HCT116 (cell line): ENCODE measurements around the gene EIF3K.

Source experiments
- CTCF ChIP-seq, 3 experiments: fragments of 200-600 bp in 1 of 3; sonication (generic) in 1 of 3; IDR thresholded peaks in 2 of 3; conservative IDR thresholded peaks in 1 of 3; 2 replicates each; pipeline ENCODE4 v1.5.1; 2012 to 2017; ENCODE audit warnings: low read depth in 2 of 3, low read length in 2 of 3, antibody characterized with exemption in 1 of 3, borderline replicate concordance in 1 of 3, control low read depth in 1 of 3, mild to moderate bottlenecking in 1 of 3, mixed read lengths in 1 of 3, mixed run types in 1 of 3, moderate library complexity in 1 of 3; ENCODE audit not compliant: insufficient read depth in 1 of 3
- EZH2 ChIP-seq: fragments of 200-600 bp; sonication (generic); IDR thresholded peaks from 2 replicates; pipeline ENCODE4 v1.6.1; 2017; ENCODE audit warnings: antibody characterized with exemption, mixed run types
- FOSL1 ChIP-seq: IDR thresholded peaks from 2 replicates; pipeline ENCODE4 v1.6.1; 2012; ENCODE audit warnings: low read depth
- POLR2A ChIP-seq: IDR thresholded peaks from 2 replicates; pipeline ENCODE4 v1.7.0; 2011; ENCODE audit warnings: borderline replicate concordance; ENCODE audit not compliant: insufficient read depth, insufficient read length; ENCODE audit errors: extremely low read depth
- TCF7L2 ChIP-seq: IDR thresholded peaks from 2 replicates; pipeline ENCODE4 v1.7.0; 2011; ENCODE audit warnings: borderline replicate concordance, inconsistent platforms; ENCODE audit not compliant: insufficient read depth, insufficient read length; ENCODE audit errors: extremely low read depth
- YY1 ChIP-seq: IDR thresholded peaks from 2 replicates; pipeline ENCODE4 v1.6.1; 2011; ENCODE audit warnings: low read length, low read depth, moderate library complexity, mild to moderate bottlenecking; ENCODE audit not compliant: insufficient replicate concordance; ENCODE audit errors: extremely low read depth

DNA sequence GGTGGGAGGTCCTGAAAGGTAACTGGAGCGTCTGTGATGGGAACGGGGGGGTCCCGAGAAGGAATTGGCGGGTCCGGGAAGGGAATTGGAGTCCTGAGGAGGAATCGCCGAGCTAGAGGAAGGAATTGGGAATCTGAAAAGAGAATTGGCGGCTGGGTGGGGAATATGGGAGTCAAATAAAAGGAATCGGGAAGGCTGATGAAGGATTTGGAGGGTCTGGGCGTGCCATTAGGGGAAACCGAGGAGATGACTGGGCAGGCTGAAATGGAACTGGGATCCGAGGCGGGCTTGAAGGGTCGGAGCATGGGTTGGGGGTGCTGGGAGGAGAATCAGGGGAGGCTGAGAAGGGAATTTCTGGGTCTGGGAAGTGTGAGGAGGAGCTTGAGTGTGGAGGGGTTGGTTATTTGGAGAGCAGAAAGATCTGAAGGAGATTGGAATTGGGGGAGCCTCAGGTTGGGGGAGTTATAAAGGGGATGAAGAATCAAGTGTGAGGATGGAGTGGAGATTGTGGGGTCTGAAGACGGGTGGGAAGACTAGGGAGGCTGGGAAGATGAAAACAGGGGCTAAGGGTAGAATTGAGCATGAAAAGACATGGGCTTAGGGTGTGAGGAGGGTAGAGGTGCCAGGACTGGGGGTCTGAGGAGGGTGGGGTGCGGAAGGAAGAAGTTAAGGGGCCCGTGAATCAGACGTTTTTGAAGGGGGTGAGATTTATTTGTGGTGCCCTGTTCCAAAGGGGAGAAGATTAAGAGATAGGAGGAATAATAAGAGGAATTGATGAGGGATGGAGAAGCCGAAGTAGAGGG lies 29.2 kb downstream of the EIF3K start:
- no peak for TF ChIP-seq EZH2
- TF ChIP-seq POLR2A: no peak
- no peak for TF ChIP-seq CTCF (IDR thresholded peaks at IDR 0.05 in 2 of 3, conservative IDR thresholded peaks at IDR 0.05 in 1 of 3; ENCODE audit: borderline replicate concordance in 1 of 3, insufficient read depth in 1 of 3, low read depth in 2 of 3, low read length in 2 of 3)
- TF ChIP-seq TCF7L2: no peak
- TF ChIP-seq FOSL1: no peak
- TF ChIP-seq YY1: no peak
